Measurements from ENCODE around the gene NOS1AP. TPM values are rescaled to one million over a fixed set of nuclear protein-coding genes. Genes with fewer than 3 reads are reported as not detected.

Gene NOS1AP
- total RNA-seq, 1 experiment from 2014 or later: 5.3 TPM

GRCh38 chr1:162224267-162224666 is 154.8 kb downstream of the NOS1AP start (continued):
- TF ChIP-seq CTCF (IDR thresholded peaks at IDR 0.05 in 2 of 3, conservative IDR thresholded peaks at IDR 0.05 in 1 of 3; ENCODE audit: borderline replicate concordance in 1 of 3, insufficient read depth in 1 of 3, low read depth in 2 of 3, low read length in 2 of 3): no peak

- H3K4me1 ChIP-seq (ENCODE audit: control insufficient read depth in 1 of 2, insufficient read depth in 2 of 2, low read length in 2 of 2): peaks cover 9 to 23% of the 10 kb centered on the region in 2 experiments; a peak in 3 of 4 replicates
- no peaks in the 10 kb centered on the region for H3K9me3 ChIP-seq (ENCODE audit: control insufficient read depth in 1 of 2, insufficient read depth in 1 of 2, low read depth in 1 of 2, low read length in 2 of 2)
- no TSS peak for BruUV-seq (replicated peaks)
- TF ChIP-seq EZH2 (IDR thresholded peaks at IDR 0.05): no peak
- ChIA-PET RAD21 (ENCODE audit: low non-redundant PET in 1 of 2, low total read pairs in 2 of 2, uncharacterized antibody in 2 of 2, unreplicated experiment in 2 of 2) (no interaction called here), CTCF (no interaction called here), POLR2A (no interaction called here)
- H3K4me2 ChIP-seq (ENCODE audit: low read length): no peak overlapping the region
- no peak overlapping the region for H3K4me3 ChIP-seq (replicated peaks in 1 of 2; ENCODE audit: low read depth in 1 of 2, low read length in 2 of 2)
- no peak overlapping the region for H3K27ac ChIP-seq (ENCODE audit: low read depth, low read length)
- H2AFZ ChIP-seq (ENCODE audit: low read depth, low read length, poor library complexity, severe bottlenecking): no peak overlapping the region
- no peaks in the 10 kb centered on the region for H4K20me1 ChIP-seq (ENCODE audit: insufficient read depth)
- DNase-seq (ENCODE audit: low read depth, low spot score) (no peak), ATAC-seq (no peak)
- H3K27me3 ChIP-seq (ENCODE audit: insufficient read depth, low read length): no peaks in the 10 kb centered on the region
- H3K36me3 ChIP-seq (ENCODE audit: control insufficient read depth in 1 of 2, insufficient read depth in 2 of 2, low read length in 2 of 2): no peaks in the 10 kb centered on the region
- no peak overlapping the region for H3K9ac ChIP-seq (ENCODE audit: low read length)
- no peaks in the 10 kb centered on the region for H3K9me2 ChIP-seq (ENCODE audit: insufficient read depth)
- intact Hi-C loops (cut with micrococcal nuclease): no loop called here
- H3K79me2 ChIP-seq (ENCODE audit: insufficient read depth, low read length): no peaks in the 10 kb centered on the region
Measured at GRCh38 chr1:162228586-162228985, 159.1 kb downstream of the NOS1AP start.

GRCh38 chr1:162229549-162229948 is 160.1 kb downstream of the NOS1AP start:
- RAD21 ChIA-PET (ENCODE audit: low non-redundant PET in 1 of 2, low total read pairs in 2 of 2, uncharacterized antibody in 2 of 2, unreplicated experiment in 2 of 2): interaction anchor here in 1 of 2 experiments (1.5 kb wide), 1 partner anchor 174 kb away, joined by 6 read pairs; no protein-coding TSS in a partner anchor
- no peak for ATAC-seq

More at GRCh38 chr1:162229549-162229948, 160.1 kb downstream of the NOS1AP start:
- Histone ChIP-seq H3K27me3 (ENCODE audit: insufficient read depth, low read length) (no peaks in the 10 kb centered on the region), H3K9me3 (ENCODE audit: control insufficient read depth in 1 of 2, insufficient read depth in 1 of 2, low read depth in 1 of 2, low read length in 2 of 2) (no peaks in the 10 kb centered on the region), H2AFZ (ENCODE audit: low read depth, low read length, poor library complexity, severe bottlenecking) (no peak overlapping the region), H3K79me2 (ENCODE audit: insufficient read depth, low read length) (no peaks in the 10 kb centered on the region), H3K9ac (ENCODE audit: low read length) (no peak overlapping the region), H3K4me3 (replicated peaks in 1 of 2; ENCODE audit: low read depth in 1 of 2, low read length in 2 of 2) (no peak overlapping the region), H3K36me3 (ENCODE audit: control insufficient read depth in 1 of 2, insufficient read depth in 2 of 2, low read length in 2 of 2) (no peaks in the 10 kb centered on the region), H4K20me1 (ENCODE audit: insufficient read depth) (no peaks in the 10 kb centered on the region), H3K4me2 (ENCODE audit: low read length) (no peak overlapping the region), H3K4me1 (ENCODE audit: control insufficient read depth in 1 of 2, insufficient read depth in 2 of 2, low read length in 2 of 2) (peaks cover 9 to 14% of the 10 kb centered on the region in 2 experiments; a peak in 3 of 4 replicates), H3K27ac (ENCODE audit: low read depth, low read length) (no peak overlapping the region), H3K9me2 (ENCODE audit: insufficient read depth) (no peaks in the 10 kb centered on the region)
- no peak for TF ChIP-seq SIN3A (IDR thresholded peaks at IDR 0.05; ENCODE audit: low read depth)
- no TSS peak for BruUV-seq (replicated peaks)
- ChIA-PET CTCF (interaction anchor here (1.0 to 1.9 kb wide), 3 partner anchors 10 to 174 kb away, joined by 4 to 15 read pairs (median 6); no protein-coding TSS in a partner anchor), POLR2A (no interaction called here)
- intact Hi-C loops (cut with micrococcal nuclease): no loop called here
- DNase-seq (ENCODE audit: low read depth, low spot score): no peak
